Endothelial cell of umbilical vein (primary cell): ENCODE measurements around the gene SLC25A18. TPM values are rescaled to one million over a fixed set of nuclear protein-coding genes. Genes with fewer than 3 reads are reported as not detected.
A peak's percentile ranks its signal among the peaks of the same experiment; 100 is the strongest.

ENCODE experiments used
- Bru-seq: library from RNA; stranded (reverse); fragments of 400-500 nt; gene quantifications from one replicate; lab custom pipeline; 2021; lab: Mats Ljungman, UMichigan
- BruChase-seq, 2 experiments: library from RNA; stranded (reverse); fragments of 400-500 nt; gene quantifications; one replicate each; lab custom pipeline; 2021; lab: Mats Ljungman, UMichigan
- BruUV-seq: library from RNA; stranded (reverse); fragments of 400-500 nt; replicated peaks from 2 replicates; lab custom pipeline; 2021; lab: Mats Ljungman, UMichigan
- CTCF ChIA-PET: fragments of 300-600, 350-600 bp; sonication (Branson Sonifier 250); formaldehyde crosslinking; loops from one replicate; lab custom pipeline; 2021; ENCODE audit warnings: antibody characterized with exemption, inconsistent platforms; lab: Charles Lee
- POLR2A ChIA-PET: fragments of 300-600, 350-600 bp; sonication (Branson Sonifier 250); formaldehyde crosslinking; loops from one replicate; lab custom pipeline; 2021; ENCODE audit warnings: antibody characterized with exemption, inconsistent platforms; lab: Charles Lee
- DNase-seq: peaks from one replicate; pipeline ENCODE4 v3.0.0-alpha.2; 2011; ENCODE audit warnings: low read depth, low spot score
- FAIRE-seq: peaks from 2 replicates; lab custom pipeline; 2011; peaks lifted over from hg19 to GRCh38; lab: Jason Lieb, UNC
- H2AFZ ChIP-seq: 2 replicates; pipeline ENCODE4 v1.6.0; 2012; ENCODE audit warnings: low read depth, low read length, control low read depth, inconsistent platforms
- H3K27ac ChIP-seq: 2 replicates; pipeline ENCODE4 v1.5.1; 2011; ENCODE audit warnings: low read depth, mild to moderate bottlenecking, control low read depth, low read length, moderate library complexity; ENCODE audit not compliant: insufficient read depth
- H3K27me3 ChIP-seq, 2 experiments: 2 replicates each; pipeline versions ENCODE4 v1.6.0 to v1.6.1; 2011; ENCODE audit warnings: low read length in 2 of 2, mixed read lengths in 1 of 2; ENCODE audit not compliant: control insufficient read depth in 2 of 2, insufficient read depth in 2 of 2
- H3K36me3 ChIP-seq, 2 experiments: 2 replicates in 1 of 2; 3 replicates in 1 of 2; pipeline ENCODE4 v1.5.1; 2011; ENCODE audit warnings: low read length in 2 of 2, mild to moderate bottlenecking in 1 of 2, moderate library complexity in 1 of 2; ENCODE audit not compliant: control insufficient read depth in 2 of 2, insufficient read depth in 2 of 2; ENCODE audit errors: extremely low read depth in 1 of 2
- H3K4me1 ChIP-seq: 3 replicates; pipeline ENCODE4 v1.5.1; 2011; ENCODE audit warnings: mild to moderate bottlenecking, low read length; ENCODE audit not compliant: control insufficient read depth, insufficient read depth; ENCODE audit errors: extremely low read depth
- H3K4me2 ChIP-seq: 2 replicates; pipeline ENCODE4 v1.6.1; 2011; ENCODE audit warnings: low read length, control low read depth, mixed read lengths; ENCODE audit not compliant: insufficient read depth
- H3K4me3 ChIP-seq, 3 experiments: fragments of 200-600 bp in 1 of 3; sonication (generic), shearing (Covaris generic) in 1 of 3; replicated peaks in 1 of 3; 2 replicates each; pipeline ENCODE4 v1.5.1; 2011 to 2016; ENCODE audit warnings: control low read depth in 3 of 3, low read length in 3 of 3, mild to moderate bottlenecking in 2 of 3, inconsistent platforms in 1 of 3, low read depth in 1 of 3, moderate library complexity in 1 of 3; ENCODE audit not compliant: insufficient read depth in 1 of 3
- H3K79me2 ChIP-seq: 2 replicates; pipeline ENCODE4 v1.6.0; 2012; ENCODE audit warnings: low read length, inconsistent platforms; ENCODE audit not compliant: control insufficient read depth, insufficient read depth
- H3K9ac ChIP-seq: replicated peaks from 2 replicates; pipeline ENCODE3; 2011; ENCODE audit warnings: low read length, control low read depth; ENCODE audit not compliant: insufficient read depth; ENCODE audit errors: extremely low read depth
- H3K9me1 ChIP-seq: replicated peaks from 3 replicates; pipeline ENCODE4 v1.6.0; 2011; ENCODE audit warnings: mild to moderate bottlenecking, low read length; ENCODE audit not compliant: control insufficient read depth, insufficient read depth; ENCODE audit errors: extremely low read depth
- H3K9me3 ChIP-seq: replicated peaks from 2 replicates; pipeline ENCODE4 v1.5.1; 2012; ENCODE audit warnings: low read length, inconsistent platforms; ENCODE audit not compliant: control insufficient read depth, insufficient read depth
- H4K20me1 ChIP-seq: replicated peaks from 2 replicates; pipeline ENCODE3; 2011; ENCODE audit warnings: mild to moderate bottlenecking, low read length; ENCODE audit not compliant: control insufficient read depth, insufficient read depth; ENCODE audit errors: extremely low read depth
- CTCF ChIP-seq, 2 donors: IDR thresholded peaks; 1 replicate in 1 of 2; 2 replicates in 1 of 2; pipeline ENCODE4 v1.5.1; 2011; ENCODE audit warnings: low read length in 2 of 2, mild to moderate bottlenecking in 2 of 2, moderate library complexity in 2 of 2, control low read depth in 1 of 2, inconsistent platforms in 1 of 2, low read depth in 1 of 2; ENCODE audit not compliant: insufficient read depth in 1 of 2; ENCODE audit errors: extremely low read depth in 1 of 2
- EZH2 ChIP-seq: IDR thresholded peaks from 2 replicates; pipeline ENCODE4 v1.6.1; 2012; ENCODE audit warnings: borderline replicate concordance, low read depth, mild to moderate bottlenecking, moderate library complexity, low read length, inconsistent platforms; ENCODE audit not compliant: severe bottlenecking
- FOS ChIP-seq: IDR thresholded peaks from 2 replicates; pipeline ENCODE4 v1.6.1; 2011; ENCODE audit warnings: mild to moderate bottlenecking, low read length, moderate library complexity, borderline replicate concordance; ENCODE audit not compliant: insufficient read depth
- GATA2 ChIP-seq: IDR thresholded peaks from 2 replicates; pipeline ENCODE4 v1.7.0; 2011; ENCODE audit warnings: low read depth, mild to moderate bottlenecking, moderate library complexity, mixed read lengths, low read length; ENCODE audit not compliant: insufficient read length, insufficient read depth
- JUN ChIP-seq: IDR thresholded peaks from 2 replicates; pipeline ENCODE4 v1.6.1; 2011; ENCODE audit warnings: borderline replicate concordance, low read depth; ENCODE audit not compliant: insufficient read length, insufficient read depth
- MAX ChIP-seq: IDR thresholded peaks from 2 replicates; pipeline ENCODE4 v1.6.1; 2011; ENCODE audit not compliant: insufficient read depth, insufficient read length
- MYC ChIP-seq: IDR thresholded peaks from one replicate; pipeline ENCODE4 v1.6.1; 2011; ENCODE audit warnings: mild to moderate bottlenecking, low read depth, low read length
- POLR2A ChIP-seq: IDR thresholded peaks from 2 replicates; pipeline ENCODE4 v1.6.1; 2012; ENCODE audit warnings: low read depth, mild to moderate bottlenecking, control low read depth, low read length
- POLR2AphosphoS5 ChIP-seq: IDR thresholded peaks from 2 replicates; pipeline ENCODE4 v1.6.1; 2012; ENCODE audit warnings: low read depth, mild to moderate bottlenecking, control low read depth, low read length, moderate library complexity; ENCODE audit not compliant: insufficient read depth
- dilution Hi-C: fragments of 300-500 bp; cut with MboI; formaldehyde crosslinking; loops from one replicate; pipeline ENCODE4 v1.15.0; 2019; ENCODE audit warnings: low sequenced_read_pairs; ENCODE audit not compliant: extremely low pct_ligation_motif_present
- intact Hi-C: fragments of 100-400 bp; cut with micrococcal nuclease; formaldehyde crosslinking; loops from one replicate; pipeline ENCODE4 v1.10.0; 2022
- long read RNA-seq: library from polyadenylated mRNA; stranded (forward); transcript quantifications from one replicate; pipeline ENCODE4 v2.0.0, GENCODE V29; 2021
- polyA minus RNA-seq, 3 experiments: library from RNA; depleted of rRNA, polyadenylated mRNA; stranded (reverse); fragments of >200 nt; gene quantifications; 1 replicate in 1 of 3; 2 replicates in 2 of 3; pipeline ENCODE4 v1.2.3, GENCODE V29; 2011
- polyA plus RNA-seq, 4 experiments: library from polyadenylated mRNA; depleted of rRNA in 3 of 4; stranded (reverse) in 3 of 4; unstranded in 1 of 4; fragments of >200 nt; gene quantifications; 2 replicates each; pipeline versions ENCODE4 v1.2.1 to v1.2.3, GENCODE V29; 2011 to 2012; ENCODE audit warnings: missing spikeins in 1 of 4
- total RNA-seq: library from RNA; stranded (reverse); gene quantifications from 2 replicates; pipeline ENCODE4 v1.2.3, GENCODE V29; 2021

SLC25A18 gene
- total RNA-seq (not detected in 2 replicates), polyA plus RNA-seq (not detected in 2 replicates), polyA minus RNA-seq (not detected in 2 replicates), Bru-seq, nascent RNA (not detected), BruChase-seq, experiment 1, labeled RNA remaining after a 6-hour chase (percentile 10 among the genes with signal in this experiment), BruChase-seq, experiment 2, labeled RNA remaining after a 2-hour chase (not detected)
- polyA plus RNA-seq (2011; cell fraction: cytosol; rRNA removed), result not detected in 2 replicates
- polyA plus RNA-seq (2011; cell fraction: nucleus; rRNA removed), result not detected in 2 replicates
- polyA plus RNA-seq (2012), result 0.23 and 0.27 TPM in 2 replicates
- not detected for polyA minus RNA-seq (2011; cell fraction: cytosol; rRNA and poly(A)+ RNA removed)
- polyA minus RNA-seq (2011; cell fraction: nucleus; rRNA and poly(A)+ RNA removed), result not detected in 2 replicates
- long read RNA-seq, result 0 reads

- FAIRE-seq (no peak), DNase-seq (no peak)
- peaks cover 3 to 6% of the 10 kb centered on the region in 2 experiments for H3K27me3 ChIP-seq
- no peaks in the 10 kb centered on the region for H3K36me3 ChIP-seq
- POLR2A ChIA-PET, result no interaction called here
- no peaks in the 10 kb centered on the region for H3K9me1 ChIP-seq
- no peak within 1 kb of the TSS for H3K4me3 ChIP-seq
- H3K4me1 ChIP-seq, result no peaks in the 10 kb centered on the region
- no peaks in the 10 kb centered on the region for H3K9me3 ChIP-seq
- dilution Hi-C loops, result no loop called here
- no TSS peak for BruUV-seq
- H3K27ac ChIP-seq, result no peak within 1 kb of the TSS
- no peak within 1 kb of the TSS for H2AFZ ChIP-seq
- intact Hi-C loops, result no loop called here
- no peaks in the 10 kb centered on the region for H4K20me1 ChIP-seq
- no peak within 1 kb of the TSS for H3K4me2 ChIP-seq
- no peak within 1 kb of the TSS for H3K9ac ChIP-seq
- TF ChIP-seq MYC (no peak), GATA2 (no peak), JUN (no peak), CTCF (IDR thresholded peaks at IDR 0.05; ENCODE audit: extremely low read depth in 1 of 2, insufficient read depth in 1 of 2, low read depth in 1 of 2, low read length in 2 of 2) (no peak), FOS (no peak), POLR2A (no peak), POLR2AphosphoS5 (no peak), MAX (no peak), EZH2 (no peak)
- CTCF ChIA-PET, result no interaction called here
- no peaks in the 10 kb centered on the region for H3K79me2 ChIP-seq
These were observed at the start of gene SLC25A18 for GRCh38 chr22:17562906-17563870. Gene SLC25A18, plus strand, starts transcription at chr22:17563498. Its CDS starts 16,447 bp downstream, at chr22:17579945.
